Measurements from ENCODE around the gene SUCNR1.

The SUCNR1 gene

GRCh38 chr3:151873398-151873797 is at the start of gene SUCNR1:
SUCNR1 (plus strand) TSS chr3:151873643; CDS start chr3:151879893, 6,250 bp downstream.
- Histone ChIP-seq H3K9ac (ENCODE audit: insufficient read length) (peak within 1 kb of the TSS; percentile 11), H3K9me3 (ENCODE audit: low read depth, low read length) (no peaks in the 10 kb centered on the region), H3K27ac (peak within 1 kb of the TSS; percentile 78), H3K4me3 (peak within 1 kb of the TSS; percentile 40), H3K36me3 (ENCODE audit: insufficient read depth, low read length) (no peaks in the 10 kb centered on the region)
- TF ChIP-seq FOXP2 (optimal IDR thresholded peaks at IDR 0.05; ENCODE audit: control extremely low read depth, extremely low read length, insufficient read depth), result no peak
- no peak for TF ChIP-seq EZH2 (IDR thresholded peaks at IDR 0.05)
- TF ChIP-seq POLR2AphosphoS5 (IDR thresholded peaks at IDR 0.05; ENCODE audit: borderline replicate concordance, low read depth, low read length), result no peak
- DNase-seq (ENCODE audit: low read depth, low spot score), result no peak

GRCh38 chr3:151827816-151828215 is 45.6 kb upstream of the SUCNR1 start:
- no peak overlapping the region for H3K27ac ChIP-seq

GRCh38 chr3:151835751-151836525 is 37.5 kb upstream of the SUCNR1 start:
- peaks cover 3% of the 10 kb centered on the region; the same call in 1 of the 2 replicates for H3K36me3 ChIP-seq (ENCODE audit: insufficient read depth, low read length)
- TF ChIP-seq FOXP2 (optimal IDR thresholded peaks at IDR 0.05; ENCODE audit: control extremely low read depth, extremely low read length, insufficient read depth) (no peak), EZH2 (IDR thresholded peaks at IDR 0.05) (no peak), POLR2AphosphoS5 (IDR thresholded peaks at IDR 0.05; ENCODE audit: borderline replicate concordance, low read depth, low read length) (no peak)
- H3K9ac ChIP-seq (ENCODE audit: insufficient read length), result peak overlapping the region; percentile 6
- H3K9me3 ChIP-seq (ENCODE audit: low read depth, low read length), result peaks cover 2% of the 10 kb centered on the region; the same call in 1 of the 2 replicates
- no peak for DNase-seq (ENCODE audit: low read depth, low spot score)
- peak overlapping the region; percentile 20; the same call in 1 of the 2 replicates for H3K27ac ChIP-seq
- H3K4me3 ChIP-seq, result no peak overlapping the region

More at GRCh38 chr3:151827816-151828215, 45.6 kb upstream of the SUCNR1 start:
- no peak for DNase-seq (ENCODE audit: low read depth, low spot score)
- Histone ChIP-seq H3K36me3 (ENCODE audit: insufficient read depth, low read length) (no peaks in the 10 kb centered on the region), H3K4me3 (no peak overlapping the region), H3K9me3 (ENCODE audit: low read depth, low read length) (no peaks in the 10 kb centered on the region), H3K9ac (ENCODE audit: insufficient read length) (no peak overlapping the region)
- TF ChIP-seq POLR2AphosphoS5 (IDR thresholded peaks at IDR 0.05; ENCODE audit: borderline replicate concordance, low read depth, low read length) (no peak), FOXP2 (optimal IDR thresholded peaks at IDR 0.05; ENCODE audit: control extremely low read depth, extremely low read length, insufficient read depth) (no peak)

- peak; percentile 70 for DNase-seq (ENCODE audit: low read depth, low spot score)
- no peak for TF ChIP-seq EZH2 (IDR thresholded peaks at IDR 0.05)
- peak overlapping the region; percentile 40 for H3K4me3 ChIP-seq
- H3K27ac ChIP-seq, result peak overlapping the region; percentile 85
- peak overlapping the region; percentile 14 for H3K9ac ChIP-seq (ENCODE audit: insufficient read length)
- H3K36me3 ChIP-seq (ENCODE audit: insufficient read depth, low read length), result peaks cover 4% of the 10 kb centered on the region; the same call in 1 of the 2 replicates
- peaks cover 10% of the 10 kb centered on the region; the same call in 1 of the 2 replicates for H3K9me3 ChIP-seq (ENCODE audit: low read depth, low read length)
These were observed 36.4 kb upstream of the SUCNR1 start for GRCh38 chr3:151837057-151837456.

DNA sequence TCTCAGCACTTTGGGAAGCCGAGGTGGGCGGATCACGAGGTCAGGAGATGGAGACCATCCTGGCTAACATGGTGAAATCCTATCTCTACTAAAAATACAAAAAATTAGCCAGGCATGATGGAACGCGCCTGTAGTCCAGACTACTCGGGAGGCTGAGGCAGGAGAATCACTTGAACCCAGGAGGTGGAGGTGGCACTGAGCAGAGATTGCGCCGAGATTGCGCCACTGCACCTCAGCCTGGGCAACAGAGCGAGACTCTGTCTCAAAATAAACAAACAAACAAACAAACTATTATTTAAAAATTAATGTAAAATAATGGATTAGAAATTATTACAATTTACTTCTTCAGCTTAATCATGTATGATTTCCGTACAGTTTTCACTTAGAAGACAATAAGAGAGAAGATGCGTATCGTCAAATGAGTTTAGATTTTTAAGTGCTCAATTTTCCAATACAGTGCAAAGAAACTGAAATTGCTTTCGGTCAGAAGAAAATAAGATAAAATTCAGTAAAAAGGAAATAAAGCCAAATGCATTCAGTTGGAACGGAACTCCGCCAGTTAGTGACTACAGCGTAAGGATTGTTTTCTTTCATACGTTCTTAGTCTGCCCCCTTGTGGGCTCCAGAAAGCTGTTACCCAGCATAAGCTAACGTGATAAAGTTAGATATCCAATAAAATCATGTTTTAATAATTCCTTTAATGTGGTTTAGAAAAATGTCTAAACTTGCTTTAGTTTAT is 34.7 kb upstream of the SUCNR1 start:
- peak; percentile 94 for DNase-seq (ENCODE audit: low read depth, low spot score)
- Histone ChIP-seq H3K9me3 (ENCODE audit: low read depth, low read length) (peaks cover 10% of the 10 kb centered on the region; the same call in 1 of the 2 replicates), H3K27ac (peak overlapping the region; percentile 85), H3K36me3 (ENCODE audit: insufficient read depth, low read length) (peaks cover 4% of the 10 kb centered on the region; the same call in 1 of the 2 replicates), H3K4me3 (peak overlapping the region; percentile 48), H3K9ac (ENCODE audit: insufficient read length) (peak overlapping the region; percentile 9)
- TF ChIP-seq EZH2 (IDR thresholded peaks at IDR 0.05), result no peak
- no peak for TF ChIP-seq POLR2AphosphoS5 (IDR thresholded peaks at IDR 0.05; ENCODE audit: borderline replicate concordance, low read depth, low read length)
- no peak for TF ChIP-seq FOXP2 (optimal IDR thresholded peaks at IDR 0.05; ENCODE audit: control extremely low read depth, extremely low read length, insufficient read depth)

GRCh38 chr3:151839313-151839631 is 34.2 kb upstream of the SUCNR1 start:
- Histone ChIP-seq H3K9me3 (ENCODE audit: low read depth, low read length) (peaks cover 10% of the 10 kb centered on the region; the same call in 1 of the 2 replicates), H3K9ac (ENCODE audit: insufficient read length) (no peak overlapping the region), H3K4me3 (no peak overlapping the region), H3K36me3 (ENCODE audit: insufficient read depth, low read length) (peaks cover 4% of the 10 kb centered on the region; the same call in 1 of the 2 replicates), H3K27ac (peak overlapping the region; percentile 2; the same call in 1 of the 2 replicates)
- TF ChIP-seq FOXP2 (optimal IDR thresholded peaks at IDR 0.05; ENCODE audit: control extremely low read depth, extremely low read length, insufficient read depth), result no peak
- TF ChIP-seq POLR2AphosphoS5 (IDR thresholded peaks at IDR 0.05; ENCODE audit: borderline replicate concordance, low read depth, low read length), result no peak
- TF ChIP-seq EZH2 (IDR thresholded peaks at IDR 0.05), result no peak
- DNase-seq (ENCODE audit: low read depth, low spot score), result no peak

DNA sequence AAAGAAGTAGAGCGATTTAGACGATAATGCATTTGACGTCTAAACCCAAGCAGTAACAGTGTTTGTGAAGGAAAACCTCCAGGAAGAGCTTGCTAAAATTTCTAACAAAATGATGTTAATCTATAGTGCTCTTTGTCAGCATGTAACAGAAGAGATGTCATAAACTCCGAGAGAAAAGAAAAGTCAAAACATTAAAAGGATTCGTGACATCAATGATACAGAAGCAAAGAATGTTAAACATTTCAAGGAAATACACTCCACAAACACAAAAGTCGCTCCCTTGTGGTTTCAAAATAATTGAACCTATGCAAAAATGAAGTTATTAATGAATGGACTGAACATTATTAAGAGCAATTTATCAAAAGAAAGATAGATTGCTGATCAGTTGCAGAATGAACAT is 31.6 kb upstream of the SUCNR1 start:
- TF ChIP-seq POLR2AphosphoS5 (IDR thresholded peaks at IDR 0.05; ENCODE audit: borderline replicate concordance, low read depth, low read length) (no peak), EZH2 (IDR thresholded peaks at IDR 0.05) (no peak), FOXP2 (optimal IDR thresholded peaks at IDR 0.05; ENCODE audit: control extremely low read depth, extremely low read length, insufficient read depth) (no peak)
- Histone ChIP-seq H3K9ac (ENCODE audit: insufficient read length) (no peak overlapping the region), H3K4me3 (no peak overlapping the region), H3K9me3 (ENCODE audit: low read depth, low read length) (peaks cover 10% of the 10 kb centered on the region; the same call in 1 of the 2 replicates), H3K27ac (no peak overlapping the region), H3K36me3 (ENCODE audit: insufficient read depth, low read length) (peaks cover 4% of the 10 kb centered on the region; the same call in 1 of the 2 replicates)
- no peak for DNase-seq (ENCODE audit: low read depth, low spot score)

- no peak overlapping the region for H3K4me3 ChIP-seq
- peaks cover 4% of the 10 kb centered on the region; the same call in 1 of the 2 replicates for H3K36me3 ChIP-seq (ENCODE audit: insufficient read depth, low read length)
- H3K27ac ChIP-seq, result no peak overlapping the region
- TF ChIP-seq POLR2AphosphoS5 (IDR thresholded peaks at IDR 0.05; ENCODE audit: borderline replicate concordance, low read depth, low read length) (no peak), FOXP2 (optimal IDR thresholded peaks at IDR 0.05; ENCODE audit: control extremely low read depth, extremely low read length, insufficient read depth) (no peak), EZH2 (IDR thresholded peaks at IDR 0.05) (no peak)
- DNase-seq (ENCODE audit: low read depth, low spot score), result no peak
- H3K9ac ChIP-seq (ENCODE audit: insufficient read length), result no peak overlapping the region
- peaks cover 10% of the 10 kb centered on the region; the same call in 1 of the 2 replicates for H3K9me3 ChIP-seq (ENCODE audit: low read depth, low read length)
These were observed 30.2 kb upstream of the SUCNR1 start for GRCh38 chr3:151843275-151843674.
